Measurements from ENCODE around the gene NOD1. TPM values are rescaled to one million over a fixed set of nuclear protein-coding genes. Genes with fewer than 3 reads are reported as not detected.

NOD1 gene
- total and polyA plus RNA-seq, 3 donors from 2014 or later = 4.6 to 12.9 (median 11.9) TPM

GRCh38 chr7:30470163-30470770 lies 8.3 kb downstream of the NOD1 start:
- no peak for TF ChIP-seq POLR2A (IDR thresholded peaks at IDR 0.05)
- TF ChIP-seq, protein P1, sequence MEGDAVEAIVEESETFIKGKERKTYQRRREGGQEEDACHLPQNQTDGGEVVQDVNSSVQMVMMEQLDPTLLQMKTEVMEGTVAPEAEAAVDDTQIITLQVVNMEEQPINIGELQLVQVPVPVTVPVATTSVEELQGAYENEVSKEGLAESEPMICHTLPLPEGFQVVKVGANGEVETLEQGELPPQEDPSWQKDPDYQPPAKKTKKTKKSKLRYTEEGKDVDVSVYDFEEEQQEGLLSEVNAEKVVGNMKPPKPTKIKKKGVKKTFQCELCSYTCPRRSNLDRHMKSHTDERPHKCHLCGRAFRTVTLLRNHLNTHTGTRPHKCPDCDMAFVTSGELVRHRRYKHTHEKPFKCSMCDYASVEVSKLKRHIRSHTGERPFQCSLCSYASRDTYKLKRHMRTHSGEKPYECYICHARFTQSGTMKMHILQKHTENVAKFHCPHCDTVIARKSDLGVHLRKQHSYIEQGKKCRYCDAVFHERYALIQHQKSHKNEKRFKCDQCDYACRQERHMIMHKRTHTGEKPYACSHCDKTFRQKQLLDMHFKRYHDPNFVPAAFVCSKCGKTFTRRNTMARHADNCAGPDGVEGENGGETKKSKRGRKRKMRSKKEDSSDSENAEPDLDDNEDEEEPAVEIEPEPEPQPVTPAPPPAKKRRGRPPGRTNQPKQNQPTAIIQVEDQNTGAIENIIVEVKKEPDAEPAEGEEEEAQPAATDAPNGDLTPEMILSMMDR (IDR thresholded peaks at IDR 0.05) = no peak
- Histone ChIP-seq H3K4me1 (peaks cover 49% of the 10 kb centered on the region), H3K9me3 (no peaks in the 10 kb centered on the region), H3K4me3 (no peak overlapping the region), H3K36me3 (ENCODE audit: low read depth, missing control alignments) (no peaks in the 10 kb centered on the region), H3K27me3 (no peaks in the 10 kb centered on the region), H3K27ac (peak overlapping the region; percentile 68 to 71)
- DNase-seq = peak; percentile 38
- WGBS, 2 donors = 36 to 40% methylated on average over 12 to 14 of the region's 14 CpGs
- intact Hi-C loops (cut with DNase I; ENCODE audit: low total_unique reads) = no loop called here

GRCh38 chr7:30469303-30469702 lies 9.3 kb downstream of the NOD1 start:
- TF ChIP-seq, protein P1 (IDR thresholded peaks at IDR 0.05) = peak in 2 of 3 experiments; percentile 6 to 28
- TF ChIP-seq POLR2A (IDR thresholded peaks at IDR 0.05) = no peak
- no peaks in the 10 kb centered on the region for H3K27me3 ChIP-seq
- no peaks in the 10 kb centered on the region for H3K9me3 ChIP-seq
- WGBS, 2 donors = 24 to 39% methylated on average over 5 of the region's 5 CpGs
- H3K27ac ChIP-seq = peak overlapping the region; percentile 68 to 71
- intact Hi-C loops (cut with DNase I; ENCODE audit: low total_unique reads) = no loop called here
- no peak overlapping the region for H3K4me3 ChIP-seq
- DNase-seq = peak; percentile 91
- no peaks in the 10 kb centered on the region for H3K36me3 ChIP-seq (ENCODE audit: low read depth, missing control alignments)
- peaks cover 52% of the 10 kb centered on the region for H3K4me1 ChIP-seq

- peak; percentile 30 for DNase-seq
- TF ChIP-seq POLR2A (IDR thresholded peaks at IDR 0.05) = no peak
- TF ChIP-seq, protein P1 (IDR thresholded peaks at IDR 0.05) = no peak
- Histone ChIP-seq H3K36me3 (ENCODE audit: low read depth, missing control alignments) (no peaks in the 10 kb centered on the region), H3K4me3 (no peak overlapping the region), H3K9me3 (no peaks in the 10 kb centered on the region), H3K4me1 (peaks cover 57% of the 10 kb centered on the region), H3K27me3 (no peaks in the 10 kb centered on the region), H3K27ac (peak overlapping the region; percentile 68 to 71)
- WGBS, 2 donors = 50 to 68% methylated on average over 4 of the region's 4 CpGs
- intact Hi-C loops (cut with DNase I; ENCODE audit: low total_unique reads) = no loop called here
Measured at GRCh38 chr7:30468791-30469190, 9.8 kb downstream of the NOD1 start.

- Histone ChIP-seq H3K4me3 (no peak overlapping the region), H3K27me3 (no peaks in the 10 kb centered on the region), H3K36me3 (ENCODE audit: low read depth, missing control alignments) (no peaks in the 10 kb centered on the region), H3K9me3 (no peaks in the 10 kb centered on the region), H3K27ac (peak overlapping the region in 1 of 2 donors; percentile 68), H3K4me1 (peaks cover 56% of the 10 kb centered on the region)
- TF ChIP-seq, protein P1 (IDR thresholded peaks at IDR 0.05) = no peak
- no peak for TF ChIP-seq POLR2A (IDR thresholded peaks at IDR 0.05)
- no peak for DNase-seq
- 65 to 74% methylated on average over 2 of the region's 2 CpGs for WGBS, 2 donors
- intact Hi-C loops (cut with DNase I; ENCODE audit: low total_unique reads) = no loop called here
Measured at GRCh38 chr7:30468041-30468440, 10.5 kb downstream of the NOD1 start.

DNA sequence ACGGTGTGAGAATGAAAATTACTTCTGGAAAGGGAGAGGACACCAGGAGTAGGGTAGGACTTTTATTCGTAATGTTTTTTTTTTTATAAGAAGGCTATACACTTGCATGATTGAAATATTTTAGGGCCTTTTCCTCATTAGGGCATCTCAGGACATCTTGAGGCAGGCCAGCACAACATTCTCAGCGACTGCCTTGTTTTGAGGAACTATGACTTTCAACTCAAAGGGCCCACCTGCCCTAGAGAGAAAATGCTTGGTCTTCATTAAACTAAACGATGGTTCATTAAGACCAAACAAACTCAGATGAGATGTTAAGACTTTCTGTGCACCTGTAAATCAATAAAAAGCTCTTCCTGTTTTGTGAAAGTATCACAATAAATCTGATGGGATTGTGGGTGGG lies 11.3 kb downstream of the NOD1 start:
- Histone ChIP-seq H3K4me3 (no peak overlapping the region), H3K9me3 (no peaks in the 10 kb centered on the region), H3K36me3 (ENCODE audit: low read depth, missing control alignments) (no peaks in the 10 kb centered on the region), H3K4me1 (peaks cover 54% of the 10 kb centered on the region), H3K27me3 (no peaks in the 10 kb centered on the region), H3K27ac (no peak overlapping the region)
- no peak for TF ChIP-seq POLR2A (IDR thresholded peaks at IDR 0.05)
- TF ChIP-seq, protein P1 (IDR thresholded peaks at IDR 0.05) = no peak
- no peak for DNase-seq
- 85 to 91% methylated on average over 4 of the region's 4 CpGs for WGBS, 2 donors
- intact Hi-C loops (cut with DNase I; ENCODE audit: low total_unique reads) = no loop called here
